GM23338 (cell line): ENCODE results near the gene DOCK4. TPM values are rescaled to one million over a fixed set of nuclear protein-coding genes. Genes with fewer than 3 reads are reported as not detected.

Experiments used
- ATAC-seq: fragments of 200-7000 bp; cut with Tn5 transposase; 3 replicates; pipeline ENCODE4 v1.9.1; 2020
- DNase-seq: peaks from one replicate; pipeline ENCODE4 v3.0.0-alpha.2; 2015; ENCODE audit warnings: low spot score
- H2AFZ ChIP-seq: fragments of 200-600 bp; sonication (generic); 2 replicates; pipeline ENCODE4 v1.8.0; 2016; ENCODE audit warnings: antibody characterized with exemption, mild to moderate bottlenecking, moderate library complexity
- H3F3A ChIP-seq: fragments of 200-600 bp; sonication (generic); replicated peaks from 2 replicates; pipeline ENCODE4 v1.8.0; 2017; ENCODE audit warnings: antibody characterized with exemption, mixed run types, low read depth
- H3K27ac ChIP-seq: fragments of 200-600 bp; sonication (generic); 2 replicates; pipeline ENCODE4 v1.6.1; 2016; ENCODE audit warnings: low read depth
- H3K27me3 ChIP-seq: fragments of 200-600 bp; sonication (generic); 2 replicates; pipeline ENCODE4 v1.8.0; 2016; ENCODE audit warnings: mild to moderate bottlenecking, mixed run types, moderate library complexity; ENCODE audit not compliant: insufficient read depth
- H3K36me3 ChIP-seq: fragments of 200-600 bp; sonication (generic); 2 replicates; pipeline ENCODE4 v1.8.0; 2016; ENCODE audit warnings: mild to moderate bottlenecking; ENCODE audit not compliant: insufficient read depth
- H3K4me1 ChIP-seq: fragments of 200-600 bp; sonication (generic); 2 replicates; pipeline ENCODE4 v1.8.0; 2016; ENCODE audit warnings: mild to moderate bottlenecking, moderate library complexity; ENCODE audit not compliant: insufficient read depth
- H3K4me2 ChIP-seq: fragments of 200-600 bp; sonication (generic); 2 replicates; pipeline ENCODE4 v1.7.1; 2017; ENCODE audit warnings: mixed run types
- H3K4me3 ChIP-seq: fragments of 200-600 bp; sonication (generic); 2 replicates; pipeline ENCODE4 v1.6.1; 2016; ENCODE audit warnings: mixed run types
- H3K79me2 ChIP-seq: fragments of 200-600 bp; sonication (generic); replicated peaks from 2 replicates; pipeline ENCODE4 v1.8.0; 2017; ENCODE audit warnings: mild to moderate bottlenecking; ENCODE audit not compliant: insufficient read depth
- H3K9me2 ChIP-seq: fragments of 200-600 bp; sonication (generic); 2 replicates; pipeline ENCODE4 v1.8.0; 2017; ENCODE audit not compliant: insufficient read depth
- H4K20me1 ChIP-seq: fragments of 200-600 bp; sonication (generic); replicated peaks from 2 replicates; pipeline ENCODE4 v1.8.0; 2017; ENCODE audit warnings: mild to moderate bottlenecking; ENCODE audit not compliant: insufficient read depth
- H3K27ac Mint-ChIP-seq: 2 replicates; pipeline ENCODE4 v1.8.0; 2020; ENCODE audit warnings: inconsistent platforms, mild to moderate bottlenecking, moderate library complexity, mixed read lengths
- H3K27me3 Mint-ChIP-seq: 3 replicates; pipeline ENCODE4 v1.8.0; 2022; ENCODE audit warnings: low read depth, mild to moderate bottlenecking, moderate library complexity, mixed read lengths, inconsistent platforms; ENCODE audit not compliant: insufficient read depth, poor library complexity
- H3K36me3 Mint-ChIP-seq: 3 replicates; pipeline ENCODE4 v1.8.0; 2021; ENCODE audit warnings: low read depth, mild to moderate bottlenecking, inconsistent platforms, moderate library complexity, mixed read lengths
- H3K4me1 Mint-ChIP-seq: 3 replicates; pipeline ENCODE4 v1.8.0; 2020; ENCODE audit warnings: mild to moderate bottlenecking, inconsistent platforms, mixed read lengths
- H3K4me3 Mint-ChIP-seq: 3 replicates; pipeline ENCODE4 v1.8.0; 2021; ENCODE audit warnings: moderate library complexity, mild to moderate bottlenecking, inconsistent platforms, mixed read lengths
- H3K9me3 Mint-ChIP-seq: 3 replicates; pipeline ENCODE4 v1.8.0; 2020; ENCODE audit warnings: moderate library complexity, mild to moderate bottlenecking, inconsistent platforms, mixed read lengths
- CREB1 ChIP-seq: fragments of 250-450 bp; sonication (Bioruptor Pico); IDR thresholded peaks from 2 replicates; pipeline ENCODE4 v1.5.0; 2020; ENCODE audit warnings: low read depth, mild to moderate bottlenecking, moderate library complexity
- CTCF ChIP-seq, 2 experiments: fragments of 200-600 bp in 1 of 2; sonication (generic) in 1 of 2; conservative IDR thresholded peaks; 2 replicates each; pipeline versions ENCODE4 v1.5.1 to v1.6.1; 2016 to 2017; ENCODE audit warnings: antibody characterized with exemption in 2 of 2, low read depth in 2 of 2, mild to moderate bottlenecking in 2 of 2, moderate library complexity in 1 of 2
- ETS1 ChIP-seq: IDR thresholded peaks from 2 replicates; pipeline ENCODE4 v1.6.1; 2016; ENCODE audit warnings: antibody characterized with exemption
- EZH2 ChIP-seq: fragments of 200-600 bp; sonication (generic); IDR thresholded peaks from one replicate; pipeline ENCODE4 v1.8.0; 2017; ENCODE audit warnings: antibody characterized with exemption, mild to moderate bottlenecking, low read depth; ENCODE audit not compliant: unreplicated experiment
- EZH2phosphoT487 ChIP-seq: fragments of 200-600 bp; sonication (generic); IDR thresholded peaks from one replicate; pipeline ENCODE4 v1.8.1; 2018; ENCODE audit warnings: antibody characterized with exemption; ENCODE audit not compliant: unreplicated experiment
- JUNB ChIP-seq: IDR thresholded peaks from one replicate; pipeline ENCODE4 v1.6.1; 2016; ENCODE audit warnings: antibody characterized with exemption; ENCODE audit not compliant: unreplicated experiment
- POLR2AphosphoS5 ChIP-seq: IDR thresholded peaks from 2 replicates; pipeline ENCODE4 v1.6.1; 2016; ENCODE audit warnings: antibody characterized with exemption, low read depth
- ZNF114 ChIP-seq: fragments of 250-450 bp; sonication (Bioruptor Pico); IDR thresholded peaks from 2 replicates; pipeline ENCODE4 v1.5.0; 2020; ENCODE audit warnings: mild to moderate bottlenecking, moderate library complexity
- ZNF462 ChIP-seq: fragments of 250-450 bp; sonication (Bioruptor Pico); IDR thresholded peaks from 2 replicates; pipeline ENCODE4 v1.5.0; 2020; ENCODE audit warnings: mild to moderate bottlenecking, moderate library complexity
- polyA plus RNA-seq: library from polyadenylated mRNA; unstranded; fragments of >200 nt; fragmentation: Nextera tagmentation; extraction: Ambion mirVana; gene quantifications from 2 replicates; pipeline ENCODE4 v1.2.1, GENCODE V29; 2016
- total RNA-seq: library from RNA; depleted of rRNA; stranded (reverse); fragments of >200 nt; shearing (Covaris generic); gene quantifications from 2 replicates; pipeline ENCODE4 v1.2.3, GENCODE V29; 2014

DOCK4 gene
- total and polyA plus RNA-seq, 2 experiments from 2014 or later, result 6.3 to 33.8 TPM

GRCh38 chr7:111815354-111815753, 390.8 kb downstream of the DOCK4 start:
- Histone ChIP-seq H3K9me2 (peaks cover 5% of the 10 kb centered on the region), H3K4me2 (no peak overlapping the region), H2AFZ (no peak overlapping the region), H3K36me3 (no peaks in the 10 kb centered on the region), H3K4me1 (no peaks in the 10 kb centered on the region), H3K79me2 (no peaks in the 10 kb centered on the region), H4K20me1 (no peaks in the 10 kb centered on the region), H3K27ac (no peak overlapping the region), H3K27me3 (no peaks in the 10 kb centered on the region), H3K4me3 (no peak overlapping the region), H3F3A (no peaks in the 10 kb centered on the region)
- DNase-seq (no peak), ATAC-seq (no peak)
- Mint-ChIP-seq H3K27ac (no peak overlapping the region), H3K9me3 (no peaks in the 10 kb centered on the region), H3K4me3 (no peak overlapping the region), H3K36me3 (no peaks in the 10 kb centered on the region), H3K27me3 (no peaks in the 10 kb centered on the region), H3K4me1 (no peaks in the 10 kb centered on the region)
- no peak for TF ChIP-seq CTCF (conservative IDR thresholded peaks at IDR 0.05; ENCODE audit: low read depth in 2 of 2)

GRCh38 chr7:111813306-111813705, 392.9 kb downstream of the DOCK4 start:
- H3K27ac ChIP-seq, result no peak overlapping the region
- H3K79me2 ChIP-seq, result no peaks in the 10 kb centered on the region
- Mint-ChIP-seq H3K4me3 (no peak overlapping the region), H3K9me3 (no peaks in the 10 kb centered on the region), H3K36me3 (no peaks in the 10 kb centered on the region), H3K27ac (no peak overlapping the region), H3K27me3 (no peaks in the 10 kb centered on the region), H3K4me1 (no peaks in the 10 kb centered on the region)
- no peak for ATAC-seq
- no peaks in the 10 kb centered on the region for H4K20me1 ChIP-seq
- H3F3A ChIP-seq, result no peaks in the 10 kb centered on the region
- no peak for DNase-seq
- H3K36me3 ChIP-seq, result no peaks in the 10 kb centered on the region
- H3K9me2 ChIP-seq, result peaks cover 2% of the 10 kb centered on the region; the same call in 1 of the 2 replicates
- H3K4me2 ChIP-seq, result no peak overlapping the region
- H3K4me1 ChIP-seq, result no peaks in the 10 kb centered on the region
- no peak overlapping the region for H2AFZ ChIP-seq
- TF ChIP-seq POLR2AphosphoS5, result no peak
- TF ChIP-seq JUNB, result no peak
- no peak for TF ChIP-seq ZNF462
- TF ChIP-seq EZH2phosphoT487, result no peak
- TF ChIP-seq CREB1 (CRISPR knock-in tag), result no peak
- no peak for TF ChIP-seq EZH2
- TF ChIP-seq CTCF (conservative IDR thresholded peaks at IDR 0.05; ENCODE audit: low read depth in 2 of 2), result no peak
- TF ChIP-seq ETS1, result no peak
- no peak for TF ChIP-seq ZNF114 (CRISPR knock-in tag)
- H3K4me3 ChIP-seq, result no peak overlapping the region
- H3K27me3 ChIP-seq, result no peaks in the 10 kb centered on the region
